Nephron (organoid): ENCODE data around the gene AFF3.

Source experiments
- H3K27ac Mint-ChIP-seq, 3 experiments: 2 replicates each; pipeline ENCODE4 v1.8.0; 2020; ENCODE audit warnings: mixed read lengths in 3 of 3, mild to moderate bottlenecking in 2 of 3, moderate library complexity in 1 of 3
- H3K27me3 Mint-ChIP-seq: 2 replicates; pipeline ENCODE4 v1.8.0; 2021; ENCODE audit warnings: low read depth, mild to moderate bottlenecking, moderate library complexity, mixed read lengths
- H3K36me3 Mint-ChIP-seq: 2 replicates; pipeline ENCODE4 v1.8.0; 2020; ENCODE audit warnings: low read depth, mixed read lengths
- H3K4me1 Mint-ChIP-seq: 2 replicates; pipeline ENCODE4 v1.8.0; 2020; ENCODE audit warnings: mixed read lengths
- H3K4me3 Mint-ChIP-seq, 3 experiments: 2 replicates each; pipeline ENCODE4 v1.8.0; 2020; ENCODE audit warnings: mild to moderate bottlenecking in 3 of 3, mixed read lengths in 3 of 3, moderate library complexity in 2 of 3
- H3K9me3 Mint-ChIP-seq: 2 replicates; pipeline ENCODE4 v1.8.0; 2020; ENCODE audit warnings: mixed read lengths
- CTCF ChIP-seq, 3 experiments: fragments of 200-600 bp; sonication (generic); IDR thresholded peaks; one replicate each; pipeline ENCODE4 v1.5.0; 2021; ENCODE audit warnings: antibody characterized with exemption in 3 of 3; ENCODE audit not compliant: unreplicated experiment in 3 of 3

The AFF3 gene

GRCh38 chr2:100137318-100137717 lies 5.1 kb downstream of the AFF3 start:
- Mint-ChIP-seq H3K4me3 (no peak overlapping the region), H3K4me1 (no peaks in the 10 kb centered on the region), H3K27me3 (no peaks in the 10 kb centered on the region), H3K27ac (peak overlapping the region in 1 of 3 experiments; percentile 36), H3K9me3 (no peaks in the 10 kb centered on the region), H3K36me3 (no peaks in the 10 kb centered on the region)
- no peak for TF ChIP-seq CTCF (IDR thresholded peaks at IDR 0.05; ENCODE audit: unreplicated experiment in 3 of 3)

DNA sequence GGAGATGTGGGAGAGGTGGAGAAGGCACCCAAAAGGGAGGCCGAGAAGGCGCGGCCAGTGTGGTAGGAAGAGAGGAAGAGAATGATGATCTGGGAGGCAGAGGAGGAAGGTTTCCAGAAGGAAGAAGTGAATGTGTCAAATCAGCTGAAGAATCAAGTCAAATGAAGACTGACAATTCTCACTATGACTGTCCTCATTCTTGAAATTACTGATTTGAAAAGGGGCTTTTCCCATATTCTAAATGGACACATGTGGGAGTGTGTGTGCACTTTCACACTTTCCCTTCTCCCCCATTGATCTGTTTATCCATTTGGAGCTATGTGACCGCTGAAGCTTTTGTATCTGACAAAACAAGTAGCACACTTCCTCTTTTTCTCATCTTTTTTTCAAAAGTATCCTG lies 6.1 kb downstream of the AFF3 start:
- Mint-ChIP-seq H3K9me3 (no peaks in the 10 kb centered on the region), H3K27me3 (no peaks in the 10 kb centered on the region), H3K4me3 (no peak overlapping the region), H3K27ac (no peak overlapping the region), H3K36me3 (no peaks in the 10 kb centered on the region), H3K4me1 (no peaks in the 10 kb centered on the region)
- no peak for TF ChIP-seq CTCF (IDR thresholded peaks at IDR 0.05; ENCODE audit: unreplicated experiment in 3 of 3)

GRCh38 chr2:100135415-100135814 lies 7.0 kb downstream of the AFF3 start:
- no peaks in the 10 kb centered on the region for H3K9me3 Mint-ChIP-seq
- H3K4me3 Mint-ChIP-seq: no peak overlapping the region
- H3K36me3 Mint-ChIP-seq: no peaks in the 10 kb centered on the region
- TF ChIP-seq CTCF (IDR thresholded peaks at IDR 0.05; ENCODE audit: unreplicated experiment in 3 of 3): no peak
- H3K4me1 Mint-ChIP-seq: no peaks in the 10 kb centered on the region
- no peaks in the 10 kb centered on the region for H3K27me3 Mint-ChIP-seq
- no peak overlapping the region for H3K27ac Mint-ChIP-seq

- Mint-ChIP-seq H3K27ac (no peak overlapping the region), H3K36me3 (no peaks in the 10 kb centered on the region), H3K27me3 (no peaks in the 10 kb centered on the region), H3K4me1 (peaks cover 7% of the 10 kb centered on the region), H3K9me3 (no peaks in the 10 kb centered on the region), H3K4me3 (no peak overlapping the region)
- TF ChIP-seq CTCF (IDR thresholded peaks at IDR 0.05; ENCODE audit: unreplicated experiment in 3 of 3): no peak
These were observed 11.6 kb downstream of the AFF3 start for GRCh38 chr2:100130595-100131391.

DNA sequence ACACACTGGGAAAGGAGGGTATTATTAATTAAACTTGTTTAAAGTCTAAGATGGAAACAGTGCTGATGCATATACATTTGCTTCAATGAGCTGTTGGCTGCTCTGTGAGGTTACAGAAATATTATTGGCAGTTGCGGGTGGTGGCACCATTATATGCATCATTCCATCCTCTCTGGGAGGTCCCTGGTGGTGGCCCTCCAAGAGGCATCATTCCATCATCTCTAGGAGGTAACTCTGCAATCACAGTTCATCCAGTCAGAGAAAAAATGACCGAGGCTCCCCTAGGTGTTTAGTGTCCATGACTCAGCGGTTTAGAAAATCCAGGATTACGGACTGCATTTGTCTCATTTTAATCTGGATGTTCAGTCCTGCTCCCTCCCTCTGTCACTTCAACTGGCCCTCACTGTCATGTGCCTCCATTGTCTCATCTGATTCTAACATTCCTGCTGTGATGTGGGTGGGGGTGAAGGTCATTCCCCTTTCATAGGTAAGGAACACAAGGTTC lies 15.4 kb downstream of the AFF3 start:
- TF ChIP-seq CTCF (IDR thresholded peaks at IDR 0.05; ENCODE audit: unreplicated experiment in 3 of 3): no peak
- H3K36me3 Mint-ChIP-seq: no peaks in the 10 kb centered on the region
- H3K9me3 Mint-ChIP-seq: peaks cover 5% of the 10 kb centered on the region
- H3K27ac Mint-ChIP-seq: no peak overlapping the region
- H3K27me3 Mint-ChIP-seq: peaks cover 4% of the 10 kb centered on the region
- H3K4me3 Mint-ChIP-seq: no peak overlapping the region
- peaks cover 13% of the 10 kb centered on the region for H3K4me1 Mint-ChIP-seq

DNA sequence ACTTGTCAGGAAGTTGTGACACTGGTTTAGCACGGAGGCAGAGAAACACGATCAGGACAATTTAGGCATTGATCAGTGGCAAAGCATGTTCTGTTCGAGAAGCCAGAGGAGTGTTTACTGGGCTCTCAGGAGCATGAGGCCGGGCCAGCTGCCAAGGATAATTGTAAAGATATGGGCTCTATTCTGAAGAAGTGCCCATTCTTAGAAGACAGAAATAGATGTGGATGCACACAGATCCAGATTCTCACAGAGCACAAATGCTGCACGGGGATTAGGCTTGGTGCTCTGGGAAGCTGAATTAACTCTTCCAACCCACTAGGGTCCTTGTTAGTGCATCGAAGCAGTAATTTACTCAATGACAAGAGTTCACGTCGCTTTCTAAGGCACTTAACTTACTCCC lies 16.2 kb downstream of the AFF3 start:
- peaks cover 5% of the 10 kb centered on the region for H3K9me3 Mint-ChIP-seq
- no peak overlapping the region for H3K27ac Mint-ChIP-seq
- no peak for TF ChIP-seq CTCF (IDR thresholded peaks at IDR 0.05; ENCODE audit: unreplicated experiment in 3 of 3)
- H3K36me3 Mint-ChIP-seq: no peaks in the 10 kb centered on the region
- peaks cover 13% of the 10 kb centered on the region for H3K4me1 Mint-ChIP-seq
- H3K27me3 Mint-ChIP-seq: peaks cover 4% of the 10 kb centered on the region
- H3K4me3 Mint-ChIP-seq: no peak overlapping the region
